Cardiac muscle cell (in vitro differentiated cells and primary cell): ENCODE data around the gene NR6A1. TPM values are rescaled to one million over a fixed set of nuclear protein-coding genes. Genes with fewer than 3 reads are reported as not detected.

Source experiments
- DNase-seq, 2 donors: peaks; one replicate each; pipeline versions ENCODE4 v3.0.0 to v3.0.0-alpha.2; 2010 to 2017; ENCODE audit warnings: low read depth in 1 of 2, low spot score in 1 of 2
- H3K27ac ChIP-seq: fragments of 200-600 bp; sonication (generic); 2 replicates; pipeline ENCODE4 v1.5.1; 2016
- H3K27me3 ChIP-seq: fragments of 200-600 bp; sonication (generic); 2 replicates; pipeline ENCODE4 v1.6.0; 2016; ENCODE audit warnings: control low read depth
- H3K36me3 ChIP-seq: fragments of 200-600 bp; sonication (generic); 2 replicates; pipeline ENCODE4 v1.5.1; 2016; ENCODE audit warnings: control low read depth
- H3K4me1 ChIP-seq: fragments of 200-600 bp; sonication (generic); 2 replicates; pipeline ENCODE4 v1.8.1; 2017; ENCODE audit warnings: low read depth, mild to moderate bottlenecking, mixed run types
- H3K4me3 ChIP-seq: fragments of 200-600 bp; sonication (generic); 2 replicates; pipeline ENCODE4 v1.5.1; 2016; ENCODE audit warnings: mild to moderate bottlenecking
- H3K9me3 ChIP-seq: fragments of 200-600 bp; sonication (generic); 2 replicates; pipeline ENCODE4 v1.5.1; 2017; ENCODE audit warnings: low read depth, mild to moderate bottlenecking, control low read depth
- polyA plus RNA-seq: library from polyadenylated mRNA; unstranded; fragments of >200 nt; fragmentation: Nextera tagmentation; extraction: Ambion mirVana; gene quantifications from 2 replicates; pipeline ENCODE4 v1.2.1, GENCODE V29; 2016
- total RNA-seq: library from RNA; depleted of rRNA; stranded (reverse); fragments of >200 nt; gene quantifications from 2 replicates; pipeline ENCODE4 v1.2.3, GENCODE V29; 2016
- TF ChIP-seq, protein P1 (sequence below): IDR thresholded peaks from 2 replicates; pipeline ENCODE4 v1.5.1; 2012; ENCODE audit warnings: low read depth, mild to moderate bottlenecking, low read length

NR6A1 gene
- total and polyA plus RNA-seq, 2 experiments from 2014 or later, result 3.2 to 19.8 TPM

DNA sequence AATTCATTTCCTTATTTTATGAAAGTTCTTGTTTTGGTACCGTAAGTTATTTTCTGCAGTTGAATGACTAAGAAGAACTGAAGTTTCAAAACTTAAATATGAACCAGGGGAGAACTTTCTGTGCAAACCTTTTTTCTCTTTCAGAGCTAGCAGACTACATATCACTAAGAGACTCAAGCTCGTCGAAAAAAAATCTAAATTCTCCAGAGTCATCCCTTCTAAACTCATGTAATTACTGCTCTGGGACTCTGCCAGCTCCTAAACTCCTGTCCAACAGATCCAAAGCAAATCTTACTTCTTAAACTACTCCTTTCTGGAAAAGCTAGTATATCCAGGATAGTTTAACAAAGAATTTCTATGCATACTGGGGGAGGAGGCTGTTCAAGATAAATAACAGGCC lies 176.9 kb downstream of the NR6A1 start:
- TF ChIP-seq, protein P1, sequence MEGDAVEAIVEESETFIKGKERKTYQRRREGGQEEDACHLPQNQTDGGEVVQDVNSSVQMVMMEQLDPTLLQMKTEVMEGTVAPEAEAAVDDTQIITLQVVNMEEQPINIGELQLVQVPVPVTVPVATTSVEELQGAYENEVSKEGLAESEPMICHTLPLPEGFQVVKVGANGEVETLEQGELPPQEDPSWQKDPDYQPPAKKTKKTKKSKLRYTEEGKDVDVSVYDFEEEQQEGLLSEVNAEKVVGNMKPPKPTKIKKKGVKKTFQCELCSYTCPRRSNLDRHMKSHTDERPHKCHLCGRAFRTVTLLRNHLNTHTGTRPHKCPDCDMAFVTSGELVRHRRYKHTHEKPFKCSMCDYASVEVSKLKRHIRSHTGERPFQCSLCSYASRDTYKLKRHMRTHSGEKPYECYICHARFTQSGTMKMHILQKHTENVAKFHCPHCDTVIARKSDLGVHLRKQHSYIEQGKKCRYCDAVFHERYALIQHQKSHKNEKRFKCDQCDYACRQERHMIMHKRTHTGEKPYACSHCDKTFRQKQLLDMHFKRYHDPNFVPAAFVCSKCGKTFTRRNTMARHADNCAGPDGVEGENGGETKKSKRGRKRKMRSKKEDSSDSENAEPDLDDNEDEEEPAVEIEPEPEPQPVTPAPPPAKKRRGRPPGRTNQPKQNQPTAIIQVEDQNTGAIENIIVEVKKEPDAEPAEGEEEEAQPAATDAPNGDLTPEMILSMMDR, result no peak

DNA sequence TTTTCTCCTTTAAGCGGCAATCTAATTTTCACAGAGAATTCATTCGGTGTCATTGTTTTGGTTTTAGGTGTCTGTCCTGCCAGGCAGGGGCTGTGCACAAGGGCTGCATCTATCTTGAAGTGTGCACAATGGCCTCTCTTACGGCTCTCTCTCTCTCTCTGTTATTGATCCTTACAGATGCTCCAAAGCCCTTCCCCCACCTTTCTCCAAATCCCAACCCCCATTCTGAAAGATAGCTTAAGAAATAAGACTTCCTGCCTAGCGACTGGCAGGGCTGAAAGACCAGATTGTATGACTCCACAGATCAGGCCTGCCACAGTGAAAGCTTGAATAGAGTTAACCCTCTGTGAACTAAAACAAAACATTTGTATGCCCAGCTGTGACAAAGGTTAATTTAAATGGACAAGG lies 177.5 kb downstream of the NR6A1 start:
- TF ChIP-seq, protein P1, result no peak
- Histone ChIP-seq H3K27me3 (no peaks in the 10 kb centered on the region), H3K9me3 (no peaks in the 10 kb centered on the region), H3K4me3 (peak overlapping the region; percentile 9), H3K27ac (peak overlapping the region; percentile 57), H3K36me3 (no peaks in the 10 kb centered on the region), H3K4me1 (peaks cover 50% of the 10 kb centered on the region)
- DNase-seq, result peak; percentile 26 to 37

More for the DNA sequence above, 176.9 kb downstream of the NR6A1 start:
- no peaks in the 10 kb centered on the region for H3K36me3 ChIP-seq
- H3K27me3 ChIP-seq, result no peaks in the 10 kb centered on the region
- H3K4me3 ChIP-seq, result peak overlapping the region; percentile 9
- peak overlapping the region; percentile 57 for H3K27ac ChIP-seq
- H3K4me1 ChIP-seq, result peaks cover 50% of the 10 kb centered on the region
- H3K9me3 ChIP-seq, result no peaks in the 10 kb centered on the region
- peak in 1 of 2 donors; percentile 15 for DNase-seq

DNA sequence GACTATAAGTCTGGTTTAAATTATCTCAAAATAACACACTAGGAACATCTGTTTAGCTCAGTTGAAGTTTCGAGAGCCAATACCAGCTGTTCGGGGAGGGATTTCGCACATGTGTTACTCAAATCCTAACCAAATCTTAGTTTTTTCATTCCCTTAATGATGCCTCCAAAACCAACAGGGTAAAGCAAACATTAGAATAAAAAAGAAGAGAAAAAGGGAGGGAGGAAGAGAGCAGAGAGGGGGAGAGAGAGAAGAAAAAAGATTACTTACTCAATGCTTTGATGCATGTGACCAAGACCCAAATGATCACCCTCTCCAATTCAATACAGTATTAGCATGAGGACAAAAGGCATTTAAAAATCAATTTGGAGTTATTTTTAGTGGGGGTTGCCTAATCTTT lies 177.9 kb downstream of the NR6A1 start:
- TF ChIP-seq, protein P1, result no peak
- H3K27me3 ChIP-seq, result no peaks in the 10 kb centered on the region
- H3K4me1 ChIP-seq, result peaks cover 50% of the 10 kb centered on the region
- no peaks in the 10 kb centered on the region for H3K36me3 ChIP-seq
- H3K27ac ChIP-seq, result peak overlapping the region; percentile 57
- peak overlapping the region; percentile 9 for H3K4me3 ChIP-seq
- DNase-seq, result no peak
- H3K9me3 ChIP-seq, result no peaks in the 10 kb centered on the region

DNA sequence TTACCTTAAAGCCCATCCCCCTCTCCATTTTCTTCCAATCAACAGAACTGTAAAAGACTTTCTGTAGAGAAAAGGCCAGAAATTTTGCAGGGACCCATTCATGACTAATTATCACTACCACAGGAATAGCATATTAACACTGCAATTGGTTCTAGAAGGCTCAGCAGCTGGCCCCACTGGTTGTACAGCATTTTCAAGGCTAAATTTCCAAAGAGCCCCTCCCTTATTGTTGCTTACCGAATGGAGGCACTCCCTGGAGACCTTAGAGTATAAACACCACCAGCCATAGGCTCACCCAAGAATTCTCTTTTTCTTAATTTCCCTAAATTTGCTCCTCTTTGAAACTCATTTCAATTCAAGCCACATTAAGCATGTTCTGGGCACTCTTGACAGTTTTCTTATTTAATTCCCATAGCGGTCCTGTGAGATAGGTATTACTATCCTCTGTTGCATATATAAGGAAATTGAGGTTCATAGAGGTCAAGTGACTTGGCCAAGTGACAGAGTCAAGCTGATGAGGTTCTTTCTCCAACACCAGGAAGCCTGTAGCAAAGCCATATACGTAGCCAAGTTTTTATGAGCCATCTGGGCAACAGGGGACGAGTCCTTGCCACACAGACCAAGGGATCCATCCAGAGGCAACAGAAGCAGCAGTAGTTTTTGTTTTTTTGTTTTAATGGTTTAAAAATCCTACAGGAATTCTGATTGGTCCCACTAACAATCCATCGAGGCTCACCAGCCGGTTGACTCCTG lies 180.0 kb downstream of the NR6A1 start:
- Histone ChIP-seq H3K27ac (peak overlapping the region; percentile 18), H3K27me3 (no peaks in the 10 kb centered on the region), H3K9me3 (no peaks in the 10 kb centered on the region), H3K36me3 (no peaks in the 10 kb centered on the region), H3K4me1 (peaks cover 39% of the 10 kb centered on the region), H3K4me3 (no peak overlapping the region)
- no peak for DNase-seq
- TF ChIP-seq, protein P1, result no peak

DNA sequence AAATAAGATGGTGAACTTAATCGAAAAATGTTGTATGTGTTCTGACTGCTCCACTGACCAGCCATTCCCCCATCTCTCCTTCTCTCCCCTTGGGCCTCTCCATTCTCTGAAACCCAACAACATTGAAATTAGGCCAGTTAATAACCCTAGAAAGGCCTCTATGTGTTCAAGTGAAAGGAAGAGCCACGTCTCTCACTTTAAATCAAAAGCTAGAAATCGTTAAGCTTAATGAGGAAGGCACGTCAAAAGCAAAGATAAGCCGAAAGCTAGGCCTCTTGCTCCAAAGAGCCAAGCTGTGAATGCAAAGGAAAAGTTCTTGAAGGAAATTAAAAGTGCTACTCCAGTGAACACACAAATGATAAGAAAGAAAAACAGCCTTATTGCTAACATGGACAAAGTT lies 186.5 kb downstream of the NR6A1 start:
- Histone ChIP-seq H3K36me3 (no peaks in the 10 kb centered on the region), H3K9me3 (no peaks in the 10 kb centered on the region), H3K4me1 (peaks cover 8% of the 10 kb centered on the region), H3K27me3 (no peaks in the 10 kb centered on the region), H3K27ac (peak overlapping the region; percentile 27), H3K4me3 (no peak overlapping the region)
- DNase-seq, result no peak
- TF ChIP-seq, protein P1, result no peak
